MM.1S (cell line): ENCODE data around the gene IMMT.

Experiments used
- DNase-seq: peaks from one replicate; pipeline ENCODE4 v3.0.0-alpha.2; 2015
- H2AFZ ChIP-seq: fragments of 300-600 bp; sonication (generic); 2 replicates; pipeline ENCODE4 v1.6.0; 2016; ENCODE audit warnings: antibody characterized with exemption, low read length
- H3F3A ChIP-seq: fragments of 300-600 bp; sonication (generic); 2 replicates; pipeline ENCODE4 v1.6.1; 2016; ENCODE audit warnings: mild to moderate bottlenecking, antibody characterized with exemption, low read length, moderate library complexity, mixed read lengths; ENCODE audit not compliant: insufficient read depth
- H3K27ac ChIP-seq: fragments of 300-600 bp; sonication (generic); 2 replicates; pipeline ENCODE4 v1.5.1; 2016; ENCODE audit warnings: mild to moderate bottlenecking, low read length
- H3K27me3 ChIP-seq: fragments of 300-600 bp; sonication (generic); replicated peaks from 2 replicates; pipeline ENCODE4 v1.6.0; 2016; ENCODE audit warnings: low read length; ENCODE audit not compliant: insufficient read depth
- H3K36me3 ChIP-seq: fragments of 300-600 bp; sonication (generic); replicated peaks from 2 replicates; pipeline ENCODE4 v1.6.1; 2016; ENCODE audit warnings: mild to moderate bottlenecking, low read length, mixed read lengths; ENCODE audit not compliant: insufficient read depth
- H3K4me1 ChIP-seq: fragments of 300-600 bp; sonication (generic); 2 replicates; pipeline ENCODE4 v1.6.1; 2016; ENCODE audit warnings: low read length, mixed read lengths
- H3K4me2 ChIP-seq: fragments of 300-600 bp; sonication (generic); 2 replicates; pipeline ENCODE4 v1.6.0; 2016; ENCODE audit warnings: low read depth, low read length
- H3K4me3 ChIP-seq: fragments of 300-600 bp; sonication (generic); 2 replicates; pipeline ENCODE4 v1.5.1; 2016; ENCODE audit warnings: low read length, mixed read lengths
- H3K79me2 ChIP-seq: fragments of 300-600 bp; sonication (generic); 2 replicates; pipeline ENCODE4 v1.6.1; 2016; ENCODE audit warnings: mixed run types, low read length, mixed read lengths
- H3K9ac ChIP-seq: fragments of 300-600 bp; sonication (generic); 2 replicates; pipeline ENCODE4 v1.6.1; 2016; ENCODE audit warnings: low read length, mixed read lengths
- H3K9me2 ChIP-seq: fragments of 300-600 bp; sonication (generic); replicated peaks from 2 replicates; pipeline ENCODE4 v1.6.1; 2016; ENCODE audit warnings: mild to moderate bottlenecking, low read length, mixed read lengths; ENCODE audit not compliant: insufficient read depth
- H3K9me3 ChIP-seq: fragments of 300-600 bp; sonication (generic); replicated peaks from 2 replicates; pipeline ENCODE4 v1.6.1; 2016; ENCODE audit warnings: mild to moderate bottlenecking, low read length, mixed read lengths; ENCODE audit not compliant: insufficient read depth
- H4K20me1 ChIP-seq: fragments of 300-600 bp; sonication (generic); 2 replicates; pipeline ENCODE4 v1.6.1; 2016; ENCODE audit warnings: mild to moderate bottlenecking, low read length, moderate library complexity, mixed read lengths; ENCODE audit not compliant: insufficient read depth
- EZH2 ChIP-seq: fragments of 300-600 bp; sonication (generic); optimal IDR thresholded peaks from 2 replicates; pipeline ENCODE3; 2017; ENCODE audit warnings: low read depth, mild to moderate bottlenecking, antibody characterized with exemption, low read length, mixed read lengths
- EZH2phosphoT487 ChIP-seq: fragments of 300-600 bp; sonication (generic); IDR thresholded peaks from 2 replicates; pipeline ENCODE4 v1.6.1; 2018; ENCODE audit warnings: antibody characterized with exemption, low read length
- TF ChIP-seq, protein P1 (sequence below): fragments of 300-600 bp; sonication (generic); IDR thresholded peaks from 2 replicates; pipeline ENCODE4 v1.5.1; 2016; ENCODE audit warnings: antibody characterized with exemption, low read length, mixed read lengths

The IMMT gene

DNA sequence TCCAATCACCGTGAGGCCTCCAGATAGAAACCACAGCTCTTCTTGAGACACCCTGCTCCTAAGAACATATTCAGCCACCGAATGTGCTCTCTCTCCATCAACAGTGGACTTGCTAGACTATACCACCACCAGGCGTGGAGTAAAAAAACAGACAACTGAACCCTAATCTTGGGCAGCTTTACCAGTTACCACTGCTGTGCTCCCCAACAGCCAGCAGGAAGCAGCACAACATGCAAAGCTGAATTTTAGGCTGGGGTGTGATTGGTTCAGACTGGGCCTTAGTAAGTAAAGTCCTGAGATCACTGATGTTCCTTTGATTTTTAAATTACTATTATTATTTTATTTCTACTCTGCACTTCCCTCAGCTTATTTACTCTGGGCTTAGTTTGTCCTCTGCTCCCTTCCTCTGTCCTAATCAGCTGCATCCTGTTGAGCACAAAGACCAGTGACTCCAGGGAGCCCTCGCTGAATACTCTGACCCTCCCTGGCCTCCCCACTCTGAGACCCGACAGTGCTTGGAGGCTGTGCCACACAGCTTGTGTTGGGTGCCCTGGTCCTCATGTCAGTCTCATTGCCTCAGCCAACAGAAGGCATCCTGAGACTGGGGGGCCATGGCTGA is 25.9 kb upstream of the IMMT start:
- H3K27ac ChIP-seq: no peak overlapping the region
- peak; percentile 18 for DNase-seq
- no peaks in the 10 kb centered on the region for H3K27me3 ChIP-seq
- no peak overlapping the region for H3K4me3 ChIP-seq
- peaks cover 6% of the 10 kb centered on the region for H3K4me1 ChIP-seq
- no peaks in the 10 kb centered on the region for H3K79me2 ChIP-seq
- no peak overlapping the region for H2AFZ ChIP-seq
- H3F3A ChIP-seq: no peaks in the 10 kb centered on the region; the same call in 1 of the 2 replicates
- TF ChIP-seq EZH2: no peak
- TF ChIP-seq, protein P1, sequence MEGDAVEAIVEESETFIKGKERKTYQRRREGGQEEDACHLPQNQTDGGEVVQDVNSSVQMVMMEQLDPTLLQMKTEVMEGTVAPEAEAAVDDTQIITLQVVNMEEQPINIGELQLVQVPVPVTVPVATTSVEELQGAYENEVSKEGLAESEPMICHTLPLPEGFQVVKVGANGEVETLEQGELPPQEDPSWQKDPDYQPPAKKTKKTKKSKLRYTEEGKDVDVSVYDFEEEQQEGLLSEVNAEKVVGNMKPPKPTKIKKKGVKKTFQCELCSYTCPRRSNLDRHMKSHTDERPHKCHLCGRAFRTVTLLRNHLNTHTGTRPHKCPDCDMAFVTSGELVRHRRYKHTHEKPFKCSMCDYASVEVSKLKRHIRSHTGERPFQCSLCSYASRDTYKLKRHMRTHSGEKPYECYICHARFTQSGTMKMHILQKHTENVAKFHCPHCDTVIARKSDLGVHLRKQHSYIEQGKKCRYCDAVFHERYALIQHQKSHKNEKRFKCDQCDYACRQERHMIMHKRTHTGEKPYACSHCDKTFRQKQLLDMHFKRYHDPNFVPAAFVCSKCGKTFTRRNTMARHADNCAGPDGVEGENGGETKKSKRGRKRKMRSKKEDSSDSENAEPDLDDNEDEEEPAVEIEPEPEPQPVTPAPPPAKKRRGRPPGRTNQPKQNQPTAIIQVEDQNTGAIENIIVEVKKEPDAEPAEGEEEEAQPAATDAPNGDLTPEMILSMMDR: peak; percentile 31
- TF ChIP-seq EZH2phosphoT487: no peak
- no peaks in the 10 kb centered on the region for H3K9me2 ChIP-seq
- H3K9me3 ChIP-seq: no peaks in the 10 kb centered on the region
- H3K9ac ChIP-seq: no peak overlapping the region
- H3K4me2 ChIP-seq: no peak overlapping the region
- H3K36me3 ChIP-seq: no peaks in the 10 kb centered on the region
- no peaks in the 10 kb centered on the region for H4K20me1 ChIP-seq

DNA sequence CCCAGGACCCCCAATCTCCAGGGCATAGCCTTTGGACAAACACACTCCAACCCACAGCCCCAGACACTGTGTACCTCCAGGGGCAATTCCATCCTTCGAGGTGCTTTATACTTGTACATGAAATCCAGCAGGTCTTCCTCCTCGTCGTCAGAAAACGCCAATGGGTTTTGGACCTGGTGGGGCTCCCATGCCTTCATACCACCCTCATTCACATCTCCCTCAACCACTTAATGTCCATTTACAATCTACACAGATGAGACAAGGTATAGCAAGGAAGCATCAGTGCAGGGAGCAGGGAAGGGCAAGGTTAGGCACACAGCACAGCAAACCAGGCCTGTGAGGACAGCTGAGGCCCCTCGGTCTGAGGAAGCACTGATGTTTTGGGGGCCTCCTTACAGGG is 24.6 kb upstream of the IMMT start:
- no peak overlapping the region for H3K9ac ChIP-seq
- TF ChIP-seq, protein P1: no peak
- TF ChIP-seq EZH2 (no peak), EZH2phosphoT487 (no peak)
- no peaks in the 10 kb centered on the region; the same call in 1 of the 2 replicates for H3F3A ChIP-seq
- H3K27me3 ChIP-seq: no peaks in the 10 kb centered on the region
- no peaks in the 10 kb centered on the region for H3K36me3 ChIP-seq
- H3K79me2 ChIP-seq: no peaks in the 10 kb centered on the region
- no peak overlapping the region for H3K4me3 ChIP-seq
- no peak overlapping the region for H2AFZ ChIP-seq
- H3K27ac ChIP-seq: no peak overlapping the region
- no peaks in the 10 kb centered on the region for H3K9me2 ChIP-seq
- H3K9me3 ChIP-seq: no peaks in the 10 kb centered on the region
- no peak for DNase-seq
- peaks cover 2% of the 10 kb centered on the region; the same call in 1 of the 2 replicates for H3K4me1 ChIP-seq
- no peaks in the 10 kb centered on the region for H4K20me1 ChIP-seq
- no peak overlapping the region for H3K4me2 ChIP-seq

DNA sequence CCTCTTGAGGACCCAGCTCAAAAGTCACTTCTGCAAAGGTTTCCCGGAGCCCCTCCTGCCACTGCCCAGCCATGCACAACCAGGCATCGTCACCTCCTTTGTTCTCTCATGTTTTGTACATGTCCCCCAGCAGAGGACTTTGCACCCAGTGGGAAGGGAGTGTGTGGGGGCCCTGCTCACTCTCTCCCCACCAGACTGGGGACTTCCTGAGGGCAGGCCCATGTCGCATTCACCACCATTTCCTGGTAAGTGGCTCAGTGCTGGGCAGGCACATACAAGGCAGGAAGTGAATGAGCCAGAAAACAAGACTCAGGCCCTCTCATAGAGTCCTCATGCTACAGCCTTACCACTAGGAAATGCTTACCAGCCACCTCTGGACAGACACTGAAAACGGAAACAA is 22.9 kb upstream of the IMMT start:
- TF ChIP-seq EZH2phosphoT487 (no peak), EZH2 (no peak)
- TF ChIP-seq, protein P1: no peak
- Histone ChIP-seq H3K27me3 (no peaks in the 10 kb centered on the region), H3K27ac (no peak overlapping the region), H3F3A (0 out of 2 replicates have a peak, but pooled peaks cover 7% of the 10 kb centered on the region), H3K9me3 (no peaks in the 10 kb centered on the region), H3K4me3 (no peak overlapping the region), H3K9me2 (no peaks in the 10 kb centered on the region), H3K4me2 (no peak overlapping the region), H4K20me1 (no peaks in the 10 kb centered on the region), H3K4me1 (no peaks in the 10 kb centered on the region), H3K9ac (no peak overlapping the region), H3K79me2 (no peaks in the 10 kb centered on the region), H2AFZ (no peak overlapping the region), H3K36me3 (no peaks in the 10 kb centered on the region)
- no peak for DNase-seq
